Renal pelvis (tissue), 12 donors: ENCODE measurements around the gene MOB3B. TPM values are rescaled to one million over a fixed set of nuclear protein-coding genes. Genes with fewer than 3 reads are reported as not detected.
A peak's percentile ranks its signal among the peaks of the same experiment; 100 is the strongest.

Source experiments
- DNase-seq: peaks from one replicate; pipeline ENCODE4 v3.0.0-alpha.2; 2013
- long read RNA-seq, 16 experiments: transcript quantifications; one replicate each; lab custom pipeline, GENCODE V29; 2026
- polyA plus RNA-seq, 3 donors: library from polyadenylated mRNA; unstranded; fragments of 120-200 nt; gene quantifications; one replicate each; pipeline ENCODE4 v1.2.1, GENCODE V29; 2013; ENCODE audit not compliant: insufficient read length in 3 of 3

MOB3B gene
- 10 to 100 TPM; 22.2 to 25.4 (median 23.7) TPM for polyA plus RNA-seq
- long read RNA-seq, donor 1, full-length matches to known transcripts = 6 of 6 reads
- long read RNA-seq, donor 1, partial matches to known transcripts = 0 of 6 reads
- long read RNA-seq, donor 1, other reads (novel, unspliced or antisense) = 0 of 6 reads
- long read RNA-seq, donor 2, full-length matches to known transcripts = 4 of 4 reads
- long read RNA-seq, donor 2, partial matches to known transcripts = 0 of 4 reads
- long read RNA-seq, donor 2, other reads (novel, unspliced or antisense) = 0 of 4 reads
- long read RNA-seq, donor 3, full-length matches to known transcripts = 8 of 8 reads
- long read RNA-seq, donor 3, partial matches to known transcripts = 0 of 8 reads
- long read RNA-seq, donor 3, other reads (novel, unspliced or antisense) = 0 of 8 reads
- long read RNA-seq, donor 4, full-length matches to known transcripts = 9 of 9 reads
- long read RNA-seq, donor 4, partial matches to known transcripts = 0 of 9 reads
- long read RNA-seq, donor 4, other reads (novel, unspliced or antisense) = 0 of 9 reads
- long read RNA-seq, donor 5, full-length matches to known transcripts = 4 of 4 reads
- long read RNA-seq, donor 5, partial matches to known transcripts = 0 of 4 reads
- long read RNA-seq, donor 5, other reads (novel, unspliced or antisense) = 0 of 4 reads
- long read RNA-seq, donor 6, full-length matches to known transcripts = 10 of 10 reads
- long read RNA-seq, donor 6, partial matches to known transcripts = 0 of 10 reads
- long read RNA-seq, donor 6, other reads (novel, unspliced or antisense) = 0 of 10 reads
- long read RNA-seq, donor 7, full-length matches to known transcripts = 8 of 8 reads
- long read RNA-seq, donor 7, partial matches to known transcripts = 0 of 8 reads
- long read RNA-seq, donor 7, other reads (novel, unspliced or antisense) = 0 of 8 reads
- long read RNA-seq, donor 8 = 0 reads
- long read RNA-seq, donor 9, full-length matches to known transcripts = 6 of 6 reads
- long read RNA-seq, donor 9, partial matches to known transcripts = 0 of 6 reads
- long read RNA-seq, donor 9, other reads (novel, unspliced or antisense) = 0 of 6 reads
- long read RNA-seq, donor 10, full-length matches to known transcripts = 6 of 6 reads
- long read RNA-seq, donor 10, partial matches to known transcripts = 0 of 6 reads
- long read RNA-seq, donor 10, other reads (novel, unspliced or antisense) = 0 of 6 reads
- long read RNA-seq, donor 11, full-length matches to known transcripts = 4 of 4 reads
- long read RNA-seq, donor 11, partial matches to known transcripts = 0 of 4 reads
- long read RNA-seq, donor 11, other reads (novel, unspliced or antisense) = 0 of 4 reads
- long read RNA-seq, donor 12, full-length matches to known transcripts = 9 of 51 reads
- long read RNA-seq, donor 12, partial matches to known transcripts = 42 of 51 reads
- long read RNA-seq, donor 12, other reads (novel, unspliced or antisense) = 0 of 51 reads
- long read RNA-seq, donor 13, full-length matches to known transcripts = 6 of 6 reads
- long read RNA-seq, donor 13, partial matches to known transcripts = 0 of 6 reads
- long read RNA-seq, donor 13, other reads (novel, unspliced or antisense) = 0 of 6 reads
- long read RNA-seq, donor 14 = 0 reads
- long read RNA-seq, donor 15, full-length matches to known transcripts = 8 of 8 reads
- long read RNA-seq, donor 15, partial matches to known transcripts = 0 of 8 reads
- long read RNA-seq, donor 15, other reads (novel, unspliced or antisense) = 0 of 8 reads
- long read RNA-seq, donor 16, full-length matches to known transcripts = 4 of 4 reads
- long read RNA-seq, donor 16, partial matches to known transcripts = 0 of 4 reads
- long read RNA-seq, donor 16, other reads (novel, unspliced or antisense) = 0 of 4 reads

DNA sequence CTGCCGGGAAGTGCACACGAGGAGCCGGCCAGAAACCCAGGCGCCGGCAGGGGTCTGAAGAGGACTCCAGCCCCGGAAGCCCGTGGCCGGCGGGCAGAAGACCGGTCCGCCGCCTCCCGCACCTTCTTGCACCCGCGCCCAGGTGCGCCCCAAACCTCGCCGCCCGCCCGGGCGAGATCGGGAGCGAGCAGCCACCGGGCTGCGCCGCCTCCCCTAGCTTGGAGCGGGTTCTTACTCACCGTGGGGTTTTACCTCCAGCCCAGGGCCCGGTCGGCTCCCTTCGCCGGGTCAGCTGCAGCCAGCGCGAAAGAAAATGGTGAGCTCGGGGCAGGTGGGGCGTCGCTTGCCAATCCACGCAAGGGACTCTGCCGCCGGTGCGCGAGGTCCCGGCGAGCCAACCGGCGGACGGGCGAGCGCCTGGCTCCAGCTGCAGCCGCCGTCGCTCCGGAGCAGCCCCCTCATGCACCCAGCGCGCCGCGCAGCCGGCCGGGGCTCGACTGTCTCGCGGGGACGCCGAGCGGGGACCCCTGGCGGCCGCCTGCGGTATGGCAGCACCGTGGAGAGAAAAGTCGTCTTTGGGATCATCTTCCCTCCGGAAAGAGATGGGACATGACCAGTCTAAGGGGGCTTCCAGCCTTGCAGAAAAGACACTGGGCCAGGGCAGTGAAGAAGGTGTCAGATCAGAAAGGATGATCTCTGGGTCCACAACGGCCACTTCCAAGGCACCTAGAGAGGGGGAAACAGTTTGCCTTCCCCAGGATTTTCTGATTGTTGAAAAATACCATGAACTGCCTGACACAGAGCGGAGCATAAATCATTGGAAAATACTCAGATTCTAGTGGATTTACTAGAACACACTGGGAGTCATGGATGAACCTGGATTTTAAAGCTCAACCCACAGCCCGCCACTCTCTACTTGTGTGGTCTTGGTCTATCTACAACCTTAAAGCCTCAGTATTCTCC is at the start of gene MOB3B:
Gene MOB3B (minus strand): TSS at position 499 of the 963 bp plus-strand sequence. CDS start 74,264 bp downstream, outside the sequence.
- DNase-seq = peak; percentile 79

GRCh38 chr9:27573634-27574590 is 44.3 kb upstream of the MOB3B start:
- peak; percentile 99 for DNase-seq

DNA sequence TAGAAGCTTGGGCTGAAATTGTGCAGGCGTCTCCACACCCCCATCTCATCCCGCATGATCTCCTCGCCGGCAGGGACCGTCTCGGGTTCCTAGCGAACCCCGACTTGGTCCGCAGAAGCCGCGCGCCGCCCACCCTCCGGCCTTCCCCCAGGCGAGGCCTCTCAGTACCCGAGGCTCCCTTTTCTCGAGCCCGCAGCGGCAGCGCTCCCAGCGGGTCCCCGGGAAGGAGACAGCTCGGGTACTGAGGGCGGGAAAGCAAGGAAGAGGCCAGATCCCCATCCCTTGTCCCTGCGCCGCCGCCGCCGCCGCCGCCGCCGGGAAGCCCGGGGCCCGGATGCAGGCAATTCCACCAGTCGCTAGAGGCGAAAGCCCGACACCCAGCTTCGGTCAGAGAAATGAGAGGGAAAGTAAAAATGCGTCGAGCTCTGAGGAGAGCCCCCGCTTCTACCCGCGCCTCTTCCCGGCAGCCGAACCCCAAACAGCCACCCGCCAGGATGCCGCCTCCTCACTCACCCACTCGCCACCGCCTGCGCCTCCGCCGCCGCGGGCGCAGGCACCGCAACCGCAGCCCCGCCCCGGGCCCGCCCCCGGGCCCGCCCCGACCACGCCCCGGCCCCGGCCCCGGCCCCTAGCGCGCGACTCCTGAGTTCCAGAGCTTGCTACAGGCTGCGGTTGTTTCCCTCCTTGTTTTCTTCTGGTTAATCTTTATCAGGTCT is 43.5 kb upstream of the MOB3B start, which contains the start of gene C9orf72:
Gene C9orf72 (minus strand): TSS at position 564 of the 716 bp plus-strand sequence. CDS start 6,361 bp downstream, outside the sequence.
- DNase-seq = peak; percentile 61

DNA sequence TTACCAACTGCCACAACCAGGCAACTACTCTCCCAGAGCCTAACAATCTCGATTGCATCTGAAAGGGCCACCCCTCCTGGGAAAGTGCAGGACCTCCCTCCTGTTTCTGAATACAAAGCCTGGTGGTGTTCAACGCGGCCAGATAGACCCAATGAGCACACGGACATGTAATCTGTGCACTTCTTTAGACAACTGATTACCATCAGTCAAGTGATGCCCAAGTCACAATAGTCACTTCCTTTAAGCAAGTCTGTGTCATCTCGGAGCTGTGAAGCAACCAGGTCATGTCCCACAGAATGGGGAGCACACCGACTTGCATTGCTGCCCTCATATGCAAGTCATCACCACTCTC is 42.9 kb upstream of the MOB3B start:
- DNase-seq = peak; percentile 59

GRCh38 chr9:27572061-27572460 is 42.4 kb upstream of the MOB3B start:
- DNase-seq = no peak

DNA sequence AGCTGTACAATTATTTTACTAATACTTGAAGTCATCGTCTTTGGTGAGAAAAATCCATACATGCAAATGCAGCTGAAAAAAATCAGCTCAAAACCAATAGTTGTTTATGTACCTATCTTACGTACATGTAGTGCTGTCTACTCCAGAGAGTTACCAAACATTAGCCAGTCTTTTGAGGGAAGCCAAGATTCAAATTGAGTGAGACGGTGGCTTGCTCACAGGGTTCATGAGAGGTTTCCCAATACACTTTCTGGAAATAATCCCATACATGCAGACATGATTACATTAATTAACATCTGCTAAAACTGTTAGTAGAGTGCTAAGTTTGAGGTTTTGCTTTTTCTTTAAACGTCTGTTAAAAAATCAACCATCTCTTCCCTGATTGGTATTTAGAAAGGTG is 41.4 kb upstream of the MOB3B start:
- no peak for DNase-seq

DNA sequence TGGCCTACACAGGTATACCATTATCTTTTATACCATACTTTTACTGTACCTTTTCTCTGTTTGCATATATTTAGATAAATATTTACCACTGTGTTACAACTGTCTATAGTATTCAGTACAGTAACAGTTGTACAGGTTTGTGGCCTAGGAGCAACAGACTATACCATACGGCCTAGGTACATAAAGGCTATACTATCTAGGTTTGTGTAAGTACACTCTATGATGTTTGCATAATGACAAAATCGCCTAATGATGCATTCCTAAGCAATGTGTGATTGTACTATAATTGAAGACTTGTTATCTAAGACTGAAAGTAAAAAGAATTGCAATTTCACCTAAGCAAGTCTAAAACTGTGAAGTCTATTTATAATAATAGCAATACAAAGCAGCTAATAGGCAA is 39.8 kb upstream of the MOB3B start:
- DNase-seq = no peak

- DNase-seq = no peak
Measured at GRCh38 chr9:27566118-27566517, 36.5 kb upstream of the MOB3B start.

DNA sequence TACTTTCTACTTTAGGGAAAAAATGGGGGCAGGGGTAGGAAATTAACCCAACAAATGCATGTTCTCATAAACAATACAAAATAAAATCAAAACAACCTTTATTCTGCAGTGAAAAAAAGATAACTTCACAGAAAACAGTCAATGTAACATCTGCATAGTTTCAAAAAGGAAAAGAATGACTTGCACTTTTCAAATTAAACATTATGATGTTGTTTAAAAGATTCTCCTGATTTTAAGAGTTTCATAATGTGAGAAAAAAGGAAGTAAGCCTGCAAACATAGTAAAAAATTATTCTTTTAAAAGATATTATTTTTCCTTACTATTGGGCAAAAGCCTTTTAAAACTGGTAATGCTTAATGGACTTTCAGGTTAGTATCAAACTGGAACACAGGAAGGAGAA is 36.1 kb upstream of the MOB3B start:
- DNase-seq = no peak

DNA sequence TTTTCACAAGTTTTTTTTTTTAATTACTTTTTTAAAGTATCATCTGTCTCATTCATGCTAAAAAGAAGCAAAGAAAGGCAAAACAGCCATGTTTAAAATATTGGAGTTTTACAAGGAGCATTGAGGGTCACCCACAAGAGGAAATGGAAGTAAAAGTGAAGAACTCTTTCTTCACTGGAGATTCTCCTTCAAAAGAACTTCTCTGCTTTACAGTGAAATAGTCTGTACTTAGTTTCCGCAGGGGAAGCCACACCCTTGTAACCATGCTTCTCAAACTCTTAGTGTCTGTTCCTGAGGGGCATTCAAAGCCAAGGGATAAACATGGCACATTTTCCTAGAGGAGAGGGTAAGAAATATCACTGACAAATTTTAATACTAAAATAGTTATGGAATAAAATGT is 35.1 kb upstream of the MOB3B start:
- no peak for DNase-seq

GRCh38 chr9:27563738-27564430 is 34.3 kb upstream of the MOB3B start:
- no peak for DNase-seq

DNA sequence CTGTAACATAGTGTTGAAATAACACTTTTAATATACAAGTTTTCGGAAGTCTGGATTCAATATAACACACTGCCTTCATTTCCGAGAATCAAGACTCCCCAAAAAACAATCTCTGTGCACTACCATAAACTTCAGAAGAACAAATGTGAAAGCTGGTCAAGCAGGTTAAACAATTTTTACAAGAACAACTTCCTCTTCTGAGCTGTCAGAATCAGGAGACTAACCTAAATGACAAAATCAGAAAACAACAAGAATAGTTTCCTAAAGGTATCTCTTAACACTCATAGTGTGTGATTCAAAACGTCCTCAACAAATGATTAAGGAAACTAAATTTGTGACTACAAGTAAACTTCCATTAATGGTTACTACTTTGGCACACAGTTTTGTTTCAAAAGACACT is 32.1 kb upstream of the MOB3B start:
- DNase-seq = no peak

GRCh38 chr9:27560457-27560856 is 30.8 kb upstream of the MOB3B start:
- no peak for DNase-seq

- no peak for DNase-seq
Measured at GRCh38 chr9:27558307-27558706, 28.7 kb upstream of the MOB3B start.

GRCh38 chr9:27556470-27556869 is 26.9 kb upstream of the MOB3B start:
- DNase-seq = no peak

GRCh38 chr9:27554712-27555111 is 25.1 kb upstream of the MOB3B start:
- DNase-seq = no peak
